ENCODE measurements around the gene FARSA.
A peak's percentile ranks its signal among the peaks of the same experiment; 100 is the strongest.
"Not testable (repeated sequence)": the region's sequence is repeated elsewhere in the genome, so short reads cannot be mapped to it uniquely, and the experiment has no call there.

The FARSA gene

DNA sequence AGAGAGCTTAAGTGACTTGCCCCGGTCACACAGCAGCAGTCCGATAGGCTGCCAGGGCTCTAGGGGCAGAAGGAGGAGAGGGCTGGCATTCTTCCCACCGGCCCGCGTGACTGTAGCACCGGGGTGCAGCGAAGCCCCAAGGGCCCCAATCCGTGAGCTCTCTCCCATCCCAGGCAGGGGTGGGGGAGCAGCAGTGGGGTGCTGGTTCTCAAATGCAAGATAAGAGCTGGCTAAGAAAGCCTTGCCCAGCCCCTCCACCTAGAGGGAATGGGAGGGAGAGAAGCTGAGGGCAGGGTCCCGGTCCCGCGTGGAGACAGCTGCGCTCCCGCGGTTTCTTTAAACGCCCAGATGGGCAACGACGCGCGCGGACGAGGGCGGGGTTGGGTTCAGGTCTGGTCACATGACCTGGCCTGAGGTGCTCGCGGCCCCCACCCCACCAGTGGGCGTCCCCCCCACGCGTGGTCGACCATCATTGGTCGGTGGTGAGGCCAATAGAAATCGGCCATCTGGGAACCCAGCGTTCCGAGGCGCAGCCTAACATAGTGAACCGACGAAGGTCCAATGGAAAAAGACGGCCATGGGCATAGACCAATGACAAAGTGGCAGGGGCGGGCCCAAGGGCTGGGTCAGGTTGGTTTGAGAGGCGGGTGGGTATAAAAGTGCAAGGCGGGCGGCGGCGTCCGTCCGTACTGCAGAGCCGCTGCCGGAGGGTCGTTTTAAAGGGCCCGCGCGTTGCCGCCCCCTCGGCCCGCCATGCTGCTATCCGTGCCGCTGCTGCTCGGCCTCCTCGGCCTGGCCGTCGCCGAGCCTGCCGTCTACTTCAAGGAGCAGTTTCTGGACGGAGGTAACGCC lies 4.6 kb upstream of the FARSA start, which contains the start of gene CALR:
Gene CALR (plus strand): TSS at position 683 of the 852 bp plus-strand sequence. CDS start 71 bp downstream, at position 754.
- DNase-seq (ENCODE audit: low spot score): peak; percentile 99

- no peak for DNase-seq (ENCODE audit: low spot score)
These were observed 3.8 kb upstream of the FARSA start for GRCh38 chr19:12937093-12937926.

GRCh38 chr19:12936582-12936981 lies 3.1 kb upstream of the FARSA start:
- no peak for DNase-seq (ENCODE audit: low spot score)

GRCh38 chr19:12935071-12935470 lies 1.6 kb upstream of the FARSA start:
- DNase-seq (ENCODE audit: low spot score): no peak

DNA sequence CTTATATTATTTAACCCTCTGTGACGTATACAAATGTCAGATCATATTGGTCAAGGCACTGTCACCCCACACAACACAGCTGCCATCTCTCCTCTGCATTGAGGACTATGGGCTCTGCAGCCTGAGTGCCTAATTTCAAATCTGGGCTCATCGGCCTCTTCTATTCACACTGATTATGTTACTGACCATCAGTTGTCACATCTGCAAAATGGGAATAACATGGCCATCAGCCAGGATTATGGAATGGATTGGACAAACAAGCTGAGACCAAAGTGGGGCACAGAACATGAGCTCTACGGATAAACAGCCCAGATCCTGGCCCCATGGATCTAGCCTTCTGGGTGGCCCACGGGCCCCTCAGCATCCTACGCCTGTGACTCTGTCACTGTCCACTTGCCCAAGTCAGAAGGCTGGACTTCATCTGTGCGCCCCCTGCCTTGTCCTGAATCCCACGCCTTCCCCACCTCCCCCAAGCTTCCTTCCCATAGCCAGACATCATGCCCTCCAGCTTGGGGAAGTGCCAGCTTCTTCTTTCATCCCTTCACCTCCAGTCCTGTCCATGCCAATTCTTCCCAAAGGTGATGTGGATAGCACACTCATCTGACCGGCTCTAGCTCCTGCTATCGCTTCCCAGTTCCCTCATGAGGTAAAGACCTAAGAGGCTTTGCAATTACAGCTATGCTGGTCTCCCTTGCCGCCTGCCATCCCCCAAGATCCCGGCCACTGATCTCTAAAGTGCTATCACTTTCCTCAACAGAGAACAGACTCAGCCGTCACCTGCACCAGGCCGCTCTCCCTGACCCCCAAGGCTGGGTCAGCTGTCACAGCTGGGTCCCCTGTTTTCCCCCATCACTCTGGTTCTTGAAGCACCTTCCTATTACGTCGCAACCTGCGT lies 872 bp downstream of the FARSA start:
- no peak for DNase-seq (ENCODE audit: low spot score)

DNA sequence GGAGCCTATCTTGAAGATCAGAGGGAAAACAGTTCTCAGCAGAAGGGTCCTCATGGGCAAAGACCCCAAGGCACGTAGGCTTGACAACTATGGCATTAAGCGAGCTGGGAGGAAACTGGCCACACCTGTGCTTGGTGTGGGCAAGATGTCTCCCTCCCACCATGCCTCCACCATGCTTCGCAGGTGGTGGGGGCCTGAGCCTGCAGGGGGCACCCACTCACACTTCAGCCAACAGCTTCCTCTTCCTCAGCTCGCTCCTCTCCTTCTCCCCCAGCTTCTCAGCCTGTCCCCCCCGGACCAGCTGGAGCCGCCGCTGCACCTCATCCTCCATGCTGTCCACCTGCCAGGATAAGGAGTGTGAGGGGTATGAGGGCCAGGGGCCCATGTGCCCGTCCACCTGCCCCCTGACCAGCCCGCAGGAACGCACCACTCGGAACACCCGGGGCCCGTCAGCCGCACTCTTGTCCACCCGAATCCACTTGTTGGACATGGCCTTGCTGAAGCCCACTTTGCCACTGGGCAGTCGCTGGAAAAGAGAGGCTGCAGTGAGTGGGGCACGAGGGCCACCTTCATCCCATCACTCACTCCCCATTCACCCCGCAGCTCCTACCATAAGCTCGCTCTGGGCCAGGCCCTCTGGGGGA lies 3.4 kb downstream of the FARSA start:
- DNase-seq (ENCODE audit: low spot score): no peak

DNA sequence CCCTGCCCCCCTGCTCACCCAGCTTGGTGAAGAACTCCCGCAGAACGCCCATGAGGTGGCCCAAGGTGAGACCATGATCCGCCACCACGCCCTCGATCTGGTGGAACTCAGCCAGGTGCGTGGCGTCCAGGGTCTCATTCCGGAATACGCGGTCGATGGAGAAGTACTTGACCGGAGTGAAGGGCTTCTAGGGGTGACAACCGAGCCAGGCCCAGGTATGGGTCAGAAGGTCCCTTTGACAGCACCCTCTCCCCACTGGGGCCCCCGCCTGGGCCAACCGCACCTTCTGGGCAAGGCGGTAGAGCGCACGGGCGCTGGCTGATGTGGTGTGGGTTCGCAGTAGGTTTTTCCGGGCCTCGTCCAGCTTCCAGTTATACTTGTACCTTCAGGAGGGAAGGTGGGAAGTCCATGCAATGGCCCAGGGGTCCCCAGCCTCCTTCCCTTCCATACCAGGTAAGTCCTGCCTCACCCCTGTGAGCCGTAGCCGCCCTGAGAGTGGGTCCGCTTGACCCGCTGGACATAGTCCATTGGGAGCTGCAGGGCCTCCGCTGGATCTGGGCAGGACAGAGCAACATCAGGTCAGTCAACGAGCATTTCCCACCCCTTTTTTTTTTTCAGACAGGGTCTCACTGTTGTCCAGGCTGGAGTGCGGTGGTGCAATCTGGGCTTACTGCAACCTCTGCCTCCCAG lies 8.7 kb downstream of the FARSA start:
- DNase-seq (ENCODE audit: low spot score): no peak

DNA sequence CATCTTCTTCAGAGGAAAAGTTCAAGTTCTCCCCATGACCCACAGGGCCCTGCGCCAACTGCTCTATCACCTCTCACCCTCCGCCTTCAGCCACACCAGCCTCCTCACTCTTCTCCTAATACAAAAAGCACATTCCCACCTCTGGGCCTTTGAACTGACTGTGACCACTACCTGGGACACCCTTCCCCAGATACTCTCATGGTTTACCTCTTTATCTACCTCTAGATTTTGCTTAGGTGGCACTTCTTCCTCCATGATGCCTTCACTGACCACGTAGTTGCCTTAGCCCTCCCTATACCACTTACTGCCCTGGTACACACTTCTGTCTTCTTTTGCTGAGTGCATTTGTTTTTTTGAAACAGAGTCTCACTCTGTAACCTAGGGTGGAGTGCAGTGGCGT lies 10.6 kb downstream of the FARSA start:
- no peak for DNase-seq (ENCODE audit: low spot score)

- no peak for DNase-seq (ENCODE audit: low spot score)
These were observed 12.5 kb downstream of the FARSA start for GRCh38 chr19:12921047-12921446.

- no peak for DNase-seq (ENCODE audit: low spot score)
These were observed 15.3 kb downstream of the FARSA start for GRCh38 chr19:12918253-12918652.

DNA sequence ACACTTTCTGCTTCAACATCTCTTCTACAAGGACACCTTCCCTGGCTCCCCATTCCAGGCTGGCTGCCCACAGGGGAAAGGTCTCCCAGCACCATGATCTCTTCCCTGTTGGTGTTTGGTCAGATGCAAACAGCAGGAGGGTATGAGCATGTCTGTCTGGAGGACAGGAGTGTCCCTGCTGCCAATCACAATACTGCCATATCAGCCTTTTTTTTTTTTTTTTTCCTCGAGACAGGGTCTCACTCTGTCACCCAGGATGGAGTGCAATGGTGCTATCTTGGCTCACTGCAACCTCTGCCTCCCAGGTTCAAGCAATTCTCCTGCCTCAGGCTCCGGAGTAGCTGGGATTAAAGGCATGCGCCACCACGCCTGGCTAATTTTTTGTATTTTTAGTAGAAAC lies 17.7 kb downstream of the FARSA start:
- DNase-seq (ENCODE audit: low spot score): not testable (repeated sequence)

DNA sequence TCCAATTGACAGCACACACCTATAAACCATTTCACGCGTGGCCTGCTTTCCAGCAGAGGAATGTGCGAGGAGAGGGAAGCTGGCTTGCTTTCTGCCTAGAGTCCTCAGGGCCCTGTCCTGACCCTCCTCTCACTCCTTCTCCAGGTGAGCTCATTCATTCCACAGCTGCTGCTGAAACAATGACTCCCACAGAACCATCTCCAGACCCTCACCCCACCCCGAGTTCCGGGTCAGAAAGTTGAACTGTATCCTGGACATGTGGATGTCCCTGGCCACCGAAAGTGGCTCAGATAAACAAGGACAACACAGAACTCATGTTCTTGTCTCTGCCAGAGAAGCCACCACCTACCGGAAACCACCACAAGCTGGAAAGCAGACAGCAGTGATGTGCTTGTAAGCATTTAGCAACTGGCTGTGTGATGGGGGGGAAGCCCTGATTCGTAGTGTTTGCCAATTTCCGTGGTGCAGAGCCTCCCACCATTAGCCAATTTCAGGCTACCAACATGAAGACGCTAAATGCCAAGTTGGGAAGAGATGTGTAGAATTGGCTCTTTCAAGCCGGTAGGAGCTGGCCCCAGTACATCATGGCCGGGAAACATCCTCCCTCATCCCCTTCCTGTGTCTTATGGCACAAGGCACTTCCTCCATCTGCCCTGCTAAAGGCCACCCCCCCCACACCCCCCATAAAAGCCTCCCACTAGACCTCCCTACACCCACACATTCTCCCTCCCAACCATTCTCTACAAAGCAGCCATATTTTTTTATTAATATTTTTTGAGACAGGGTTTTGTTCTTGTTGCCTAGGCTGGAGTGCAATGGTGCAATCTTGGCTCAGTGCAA lies 19.4 kb downstream of the FARSA start:
- DNase-seq (ENCODE audit: low spot score): no peak

DNA sequence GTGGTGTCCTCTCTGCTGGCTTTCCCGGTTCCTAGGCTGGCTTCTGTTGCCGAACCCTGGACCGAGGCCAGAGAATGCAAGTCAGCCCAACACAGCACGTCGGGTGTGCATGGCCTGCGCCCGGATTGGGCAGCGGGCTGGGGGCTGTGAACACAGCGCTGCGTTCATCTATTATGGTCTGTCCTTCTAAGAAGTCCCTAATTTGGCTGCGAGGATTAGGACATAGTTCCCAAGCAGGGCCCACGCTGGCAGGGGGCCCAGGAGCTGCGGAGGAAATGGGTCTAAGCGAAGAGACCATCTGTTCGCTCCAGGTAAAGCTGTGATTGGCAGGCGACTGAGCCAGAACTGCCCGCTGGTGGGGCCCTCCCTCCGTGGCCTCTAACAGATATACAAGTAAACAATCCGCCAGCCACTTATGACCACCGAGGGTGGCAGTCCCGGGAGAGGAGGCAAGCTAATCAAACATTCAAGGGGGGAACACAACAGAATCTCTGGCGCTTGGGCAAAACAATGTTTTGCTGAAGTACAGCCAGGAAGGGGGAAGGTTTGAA lies 20.4 kb downstream of the FARSA start:
- DNase-seq (ENCODE audit: low spot score): peak; percentile 33

DNA sequence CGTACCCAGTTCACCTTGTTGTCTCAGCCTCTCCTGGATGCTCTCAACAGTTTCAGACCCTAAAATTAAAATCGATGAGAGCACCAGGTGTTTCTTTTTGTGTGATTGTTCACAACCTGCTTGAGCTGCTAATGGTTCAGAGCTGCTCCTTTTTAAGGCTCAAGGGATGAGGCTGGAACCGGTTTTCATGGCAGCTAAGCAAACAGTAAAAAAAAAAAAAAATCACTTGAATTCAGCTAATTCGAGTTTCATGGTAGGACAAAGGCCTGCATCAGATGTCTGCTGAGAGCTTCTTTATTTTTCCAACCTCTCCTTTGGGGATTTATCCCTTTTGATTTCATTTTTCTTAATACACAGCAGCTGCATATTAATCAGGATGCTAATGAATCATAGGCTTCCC lies 20.9 kb downstream of the FARSA start:
- DNase-seq (ENCODE audit: low spot score): no peak

DNA sequence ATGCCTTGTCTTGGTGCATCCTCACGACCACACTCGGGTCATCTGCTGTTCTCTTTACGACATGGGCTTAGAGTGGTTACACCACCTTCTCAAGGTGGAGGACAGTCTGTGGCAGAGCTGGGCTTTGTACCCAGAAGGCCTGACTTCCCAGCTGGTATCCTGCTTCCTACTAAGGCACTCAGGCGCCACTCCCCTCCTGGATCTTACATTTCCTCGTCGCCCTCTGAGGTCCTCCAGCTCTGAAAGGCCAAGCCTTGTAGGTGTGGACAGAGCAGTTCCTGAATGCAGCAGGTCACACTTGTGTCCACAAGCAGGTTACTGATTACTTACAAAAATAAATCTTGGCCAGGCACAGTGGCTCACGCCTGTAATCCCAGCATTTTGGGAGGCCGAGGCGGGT lies 26.3 kb downstream of the FARSA start:
- no peak for DNase-seq (ENCODE audit: low spot score)

DNA sequence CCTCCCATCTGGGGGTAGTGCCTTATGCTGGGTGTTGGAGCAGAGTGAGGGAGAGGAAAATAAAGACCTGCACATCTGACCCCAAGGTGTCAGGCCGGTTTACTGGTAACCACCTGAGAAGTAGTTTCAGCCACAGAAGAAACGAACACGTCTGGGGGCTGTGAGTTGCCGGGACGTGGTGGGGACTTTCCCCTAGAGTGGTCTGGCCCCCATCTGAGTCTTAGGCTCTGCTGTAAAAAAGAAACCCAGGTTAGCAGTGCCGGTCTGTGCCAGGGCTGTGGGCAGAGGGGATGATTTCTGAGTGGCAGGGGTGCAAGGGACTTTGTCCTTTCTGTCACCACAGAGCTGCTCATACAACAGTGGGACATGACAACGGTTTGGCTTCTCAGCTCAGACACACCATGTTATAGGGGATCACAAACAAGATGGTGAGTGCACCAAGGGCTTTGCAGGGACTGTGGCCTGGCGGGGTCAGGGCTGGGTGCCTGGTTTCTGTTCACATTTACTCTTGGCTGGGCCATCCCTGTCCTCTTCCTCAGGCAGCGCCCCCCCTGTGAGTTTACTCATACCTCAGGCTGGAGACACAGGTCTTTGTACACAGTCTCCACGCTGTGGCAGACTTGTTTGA lies 33.5 kb downstream of the FARSA start:
- DNase-seq (ENCODE audit: low spot score): no peak

DNA sequence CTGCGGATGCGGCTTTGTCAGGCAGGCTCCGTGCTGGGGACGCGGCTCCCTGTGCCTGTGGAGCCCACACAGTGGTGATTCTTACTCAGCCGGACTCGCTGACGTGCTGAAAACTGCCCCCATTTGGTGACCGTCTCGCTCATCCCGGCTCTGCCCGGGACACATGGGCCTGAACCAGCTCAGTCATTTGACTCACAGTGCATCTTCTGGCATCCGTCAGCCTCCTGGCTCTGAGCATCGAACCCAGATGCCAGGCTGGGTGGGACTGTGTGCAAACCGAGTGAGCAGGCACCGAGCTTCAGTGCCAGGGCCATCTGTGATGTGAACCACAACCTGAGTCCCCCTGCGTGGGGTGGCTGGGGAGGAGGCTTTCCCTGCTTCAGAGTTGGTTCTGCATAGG lies 37.1 kb downstream of the FARSA start:
- DNase-seq (ENCODE audit: low spot score): no peak

GRCh38 chr19:12893582-12893981 lies 39.9 kb downstream of the FARSA start:
- no peak for DNase-seq (ENCODE audit: low spot score)

DNA sequence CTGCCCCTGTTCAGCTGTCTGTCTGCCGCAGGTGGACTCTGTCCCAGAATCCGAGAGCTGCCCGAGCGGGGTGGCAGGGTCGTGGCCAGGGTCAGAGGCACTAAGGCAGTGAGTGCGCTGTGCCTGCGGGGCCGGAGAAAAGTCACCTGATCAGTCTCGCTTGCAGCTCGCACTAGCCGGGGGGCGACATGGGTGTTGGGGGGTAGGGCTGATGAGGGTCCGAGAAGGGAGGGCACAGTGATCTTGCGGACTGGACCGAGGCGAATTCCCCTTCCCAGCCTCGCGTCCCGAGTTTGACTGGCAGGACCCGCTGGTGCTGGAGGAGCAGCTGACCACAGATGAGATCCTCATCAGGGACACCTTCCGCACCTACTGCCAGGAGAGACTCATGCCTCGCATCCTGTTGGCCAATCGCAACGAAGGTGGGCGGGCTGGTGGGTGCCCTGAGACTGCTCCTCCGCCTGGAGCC lies 41.9 kb downstream of the FARSA start:
- no peak for DNase-seq (ENCODE audit: low spot score)
